ENCODE data around the gene FOS.

DNA sequence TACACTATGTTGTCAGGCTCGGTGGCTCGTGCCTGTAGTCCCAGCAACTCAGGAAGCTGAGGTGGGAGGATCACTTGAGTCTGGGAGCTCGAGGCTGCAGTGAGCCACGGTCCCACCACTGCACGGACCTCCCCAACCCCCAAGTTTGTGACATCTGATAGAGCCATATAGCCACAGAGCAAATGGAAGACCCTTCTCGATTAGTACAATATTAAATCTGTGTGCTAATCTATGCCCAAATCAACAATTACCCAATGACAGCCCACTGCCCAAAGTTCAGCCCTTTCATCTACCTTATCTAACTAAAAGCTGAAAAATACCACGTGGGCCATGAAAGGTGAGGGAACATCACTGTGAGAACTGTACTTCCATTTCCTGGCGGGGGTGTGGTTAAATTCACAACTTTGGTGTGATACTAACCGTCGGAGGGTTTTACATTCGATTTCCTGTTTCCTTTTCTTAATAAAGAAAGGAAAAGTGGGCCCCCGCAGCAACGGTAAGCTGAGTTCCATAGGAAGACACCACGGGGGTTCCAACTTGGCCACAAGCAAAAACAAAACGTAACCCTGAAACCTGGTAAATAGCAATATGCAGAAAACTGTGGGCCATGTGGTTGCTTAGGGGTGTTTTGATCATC is 31.2 kb upstream of the FOS start:
- TF ChIP-seq CTCF (IDR thresholded peaks at IDR 0.05), result no peak
- TF ChIP-seq POLR2A (IDR thresholded peaks at IDR 0.05), result no peak
